Muscle of back (tissue), 13 donors: ENCODE data around the gene ZC4H2. TPM values are rescaled to one million over a fixed set of nuclear protein-coding genes. Genes with fewer than 3 reads are reported as not detected.
A peak's percentile ranks its signal among the peaks of the same experiment; 100 is the strongest.
"Not testable (repeated sequence)": the region's sequence is repeated elsewhere in the genome, so short reads cannot be mapped to it uniquely, and the experiment has no call there.

ENCODE experiments used
- DNase-seq, 3 donors: peaks; one replicate each; pipeline versions ENCODE4 v3.0.0 to v3.0.0-alpha.2; 2013
- long read RNA-seq, 9 donors: transcript quantifications; one replicate each; lab custom pipeline, GENCODE V29; 2026
- polyA plus RNA-seq, 10 donors: library from polyadenylated mRNA; unstranded; fragments of 120-200 nt; gene quantifications; one replicate each; pipeline ENCODE4 v1.2.1, GENCODE V29; 2013; ENCODE audit not compliant: insufficient read length in 10 of 10

The ZC4H2 gene, protein sequence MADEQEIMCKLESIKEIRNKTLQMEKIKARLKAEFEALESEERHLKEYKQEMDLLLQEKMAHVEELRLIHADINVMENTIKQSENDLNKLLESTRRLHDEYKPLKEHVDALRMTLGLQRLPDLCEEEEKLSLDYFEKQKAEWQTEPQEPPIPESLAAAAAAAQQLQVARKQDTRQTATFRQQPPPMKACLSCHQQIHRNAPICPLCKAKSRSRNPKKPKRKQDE
- 10 to 100 TPM in 9 of 10 donors, 1 to 10 TPM in 1; 9.8 to 16.4 (median 14.3) TPM for polyA plus RNA-seq
- long read RNA-seq, donor 1, partial matches to known transcripts: 0 of 5 reads
- long read RNA-seq, donor 1, other reads (novel, unspliced or antisense): 0 of 5 reads
- long read RNA-seq, donor 2: 0 reads
- long read RNA-seq, donor 3: 0 reads
- long read RNA-seq, donor 4, partial matches to known transcripts: 0 of 2 reads
- long read RNA-seq, donor 4, other reads (novel, unspliced or antisense): 0 of 2 reads
- long read RNA-seq, donor 5, full-length matches to known transcripts: 7 of 17 reads
- long read RNA-seq, donor 5, partial matches to known transcripts: 10 of 17 reads
- long read RNA-seq, donor 5, other reads (novel, unspliced or antisense): 0 of 17 reads
- long read RNA-seq, donor 6, partial matches to known transcripts: 0 of 4 reads
- long read RNA-seq, donor 6, other reads (novel, unspliced or antisense): 0 of 4 reads
- long read RNA-seq, donor 7, partial matches to known transcripts: 0 of 4 reads
- long read RNA-seq, donor 7, other reads (novel, unspliced or antisense): 0 of 4 reads
- long read RNA-seq, donor 8, partial matches to known transcripts: 0 of 2 reads
- long read RNA-seq, donor 8, other reads (novel, unspliced or antisense): 0 of 2 reads
- long read RNA-seq, donor 9: 0 reads

DNA sequence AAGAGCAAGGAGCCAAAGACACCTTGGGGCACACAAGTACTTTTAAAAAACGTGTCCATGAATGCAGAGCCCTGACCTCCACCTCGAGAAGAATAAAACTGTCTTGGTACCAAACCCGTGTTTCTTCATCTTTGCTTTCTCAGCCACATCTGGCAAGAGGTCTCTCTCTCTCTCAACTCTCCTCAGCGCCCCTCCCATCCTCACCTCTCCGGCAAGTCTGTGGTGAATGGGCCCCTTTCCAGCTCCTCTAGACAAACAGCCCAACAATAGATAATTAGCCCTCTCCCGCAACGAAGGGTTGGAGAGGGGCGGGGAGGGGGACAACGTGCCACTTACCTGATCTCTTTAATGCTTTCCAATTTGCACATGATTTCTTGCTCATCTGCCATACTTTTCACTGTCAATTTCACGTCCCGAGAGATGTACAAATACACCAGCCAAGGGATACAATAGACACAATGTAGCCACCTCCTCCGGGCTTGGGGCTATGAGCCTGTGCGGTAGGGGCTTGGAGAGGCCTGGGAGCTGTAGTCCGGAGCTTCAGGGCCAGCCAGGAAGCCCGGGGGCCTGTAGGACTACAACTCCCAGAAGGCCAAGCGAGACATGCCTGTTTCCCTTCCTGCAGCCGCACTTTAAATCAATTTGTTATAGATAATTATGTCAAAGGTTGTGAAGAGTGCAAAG, at the start of gene ZC4H2:
Gene ZC4H2 (minus strand): TSS at position 462 of the 684 bp plus-strand sequence. CDS start 73 bp downstream, at position 389.
- peak; percentile 66 to 85 (median 68) for DNase-seq

DNA sequence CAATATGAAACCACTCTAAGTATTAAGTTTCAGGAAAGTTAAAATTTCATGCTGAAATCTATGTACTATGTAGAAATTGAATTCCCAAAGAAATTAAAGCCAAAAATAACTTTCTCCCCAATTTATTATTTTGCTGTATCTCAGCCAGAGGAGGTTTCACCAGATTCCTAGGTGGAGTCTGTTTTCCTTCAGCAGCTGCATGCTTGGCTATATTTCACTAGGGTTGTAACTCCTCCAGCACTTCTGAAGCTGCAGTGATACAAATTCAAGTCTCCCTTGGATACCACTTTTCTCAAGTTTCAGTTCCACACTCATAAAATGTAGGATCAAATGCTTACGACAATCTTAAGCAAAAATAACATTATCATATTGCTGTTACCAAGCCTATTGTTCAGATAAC, 41.2 kb upstream of the ZC4H2 start:
- peak in 2 of 3 donors; percentile 59 to 80 for DNase-seq

DNA sequence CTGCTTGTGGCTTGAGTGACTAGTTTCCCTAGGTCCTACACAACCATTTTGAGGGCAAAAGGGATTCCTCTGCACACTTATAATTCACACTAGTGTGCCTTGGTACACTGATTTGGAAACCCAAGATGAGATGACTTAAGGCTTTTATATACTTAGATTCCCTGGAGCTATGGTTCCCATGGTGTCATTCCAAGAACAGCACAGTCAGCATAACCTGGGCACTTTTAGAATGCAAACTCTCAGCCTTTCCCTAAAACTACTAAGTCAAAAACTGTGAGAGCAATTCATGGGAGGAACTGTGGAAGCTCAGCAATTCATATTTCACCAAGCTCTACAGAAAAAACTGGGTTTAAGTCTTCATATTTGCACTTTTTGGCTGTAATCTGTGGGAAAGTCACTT, 38.0 kb upstream of the ZC4H2 start:
- DNase-seq: no peak

DNA sequence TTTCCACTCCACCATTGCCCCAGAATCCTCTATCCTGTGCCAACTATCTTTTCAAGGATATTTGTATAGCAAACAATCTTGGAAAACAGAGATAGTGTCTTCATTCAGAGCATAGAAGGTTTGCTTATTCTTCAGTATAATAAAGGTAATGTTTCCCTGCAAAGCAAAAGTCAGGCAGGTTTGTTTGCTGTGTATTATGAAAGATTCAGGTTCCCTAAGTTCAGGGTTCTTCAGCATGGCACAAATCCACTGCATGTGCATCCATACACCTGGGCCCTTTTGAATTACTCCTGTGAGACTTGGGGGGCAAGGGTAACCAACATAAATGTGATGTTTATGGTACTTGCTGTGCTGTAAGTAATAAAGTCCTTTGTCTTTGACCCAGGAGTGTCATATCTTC, 33.2 kb upstream of the ZC4H2 start:
- no peak for DNase-seq

DNA sequence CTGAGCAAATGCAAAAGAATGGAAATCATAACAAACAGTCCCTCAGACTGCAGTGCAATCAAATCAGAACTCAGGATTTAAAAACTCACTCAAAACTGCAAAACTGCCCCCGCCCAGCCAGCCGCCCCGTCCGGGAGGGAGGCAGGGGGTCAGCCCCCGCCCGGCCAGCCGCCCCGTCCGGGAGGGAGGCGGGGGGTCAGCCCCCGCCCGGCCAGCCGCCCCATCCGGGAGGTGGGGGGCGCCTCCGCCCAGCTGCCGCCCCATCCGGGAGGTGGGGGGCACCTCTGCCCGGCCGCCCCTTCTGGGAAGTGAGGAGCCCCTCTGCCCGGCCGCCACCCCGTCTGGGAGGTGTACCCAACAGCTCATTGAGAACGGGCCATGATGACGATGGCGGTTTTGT, 26.0 kb upstream of the ZC4H2 start:
- DNase-seq: not testable (repeated sequence)

DNA sequence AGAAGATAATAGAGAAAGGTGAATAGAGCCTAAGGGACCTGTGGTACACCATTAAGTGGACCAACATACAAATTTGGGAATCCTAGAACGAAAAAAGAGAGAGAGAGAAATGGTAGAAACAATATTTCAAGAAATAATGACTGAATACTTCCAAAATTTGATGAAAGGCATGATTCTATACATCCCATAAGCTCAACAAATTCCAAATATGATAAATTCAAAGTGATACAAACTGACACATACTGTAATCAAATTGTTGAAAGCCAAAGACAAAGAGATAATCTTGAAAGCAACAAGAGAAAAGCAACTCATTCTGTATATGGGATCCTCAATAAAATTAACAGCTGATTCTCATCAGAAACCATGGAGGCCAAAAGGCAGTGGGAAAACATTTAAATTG, 20.6 kb upstream of the ZC4H2 start:
- no peak for DNase-seq

DNA sequence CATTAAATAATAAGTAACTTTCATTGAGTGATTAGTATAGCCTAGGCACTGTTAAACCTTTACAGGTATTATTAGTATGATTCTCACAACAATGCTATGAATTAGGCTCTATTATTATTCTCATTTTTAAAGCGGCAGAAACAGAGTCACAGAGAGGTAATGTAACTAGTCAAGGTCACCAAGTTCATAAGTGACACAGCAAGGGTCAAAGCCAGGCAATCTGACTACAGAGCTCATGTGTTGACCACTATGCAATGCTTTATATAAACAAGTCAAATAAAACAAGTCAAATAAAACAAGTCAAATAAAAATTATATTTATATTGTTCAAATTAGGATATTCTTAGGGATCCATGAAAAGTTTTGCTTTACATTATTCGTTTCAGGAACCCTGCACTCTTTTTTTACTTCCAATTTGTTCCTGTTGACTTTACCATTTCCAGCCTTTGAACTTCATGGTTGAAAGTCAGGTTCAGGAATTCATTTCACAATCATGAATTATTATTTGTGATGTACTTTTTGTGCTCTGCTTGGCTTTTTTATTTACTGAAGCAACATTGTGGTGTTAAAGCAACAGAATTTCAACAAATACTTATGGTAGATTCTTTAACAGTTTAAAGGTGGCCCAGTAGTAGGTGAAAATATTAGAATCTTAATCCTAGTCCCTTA, 18.0 kb upstream of the ZC4H2 start:
- DNase-seq: no peak

DNA sequence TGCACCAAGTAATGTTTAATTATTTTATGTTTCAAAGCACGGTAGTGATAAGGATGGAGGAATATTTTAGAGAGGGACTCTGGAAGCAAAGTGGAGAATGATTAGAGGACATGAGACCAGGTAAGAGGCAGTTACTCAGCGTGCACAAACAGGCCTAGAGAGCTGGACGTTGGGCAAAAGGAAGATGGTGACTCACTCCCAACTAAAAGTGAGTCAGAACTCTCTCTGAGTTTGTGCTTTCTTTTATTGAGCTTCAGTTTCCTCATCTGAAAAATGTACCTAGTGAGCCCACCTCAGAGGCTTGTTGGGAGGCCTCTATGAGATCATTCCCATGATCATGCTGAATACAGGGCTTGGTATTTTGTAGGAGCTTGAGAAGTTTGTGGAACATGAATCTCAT, 1.6 kb upstream of the ZC4H2 start:
- DNase-seq: no peak

DNA sequence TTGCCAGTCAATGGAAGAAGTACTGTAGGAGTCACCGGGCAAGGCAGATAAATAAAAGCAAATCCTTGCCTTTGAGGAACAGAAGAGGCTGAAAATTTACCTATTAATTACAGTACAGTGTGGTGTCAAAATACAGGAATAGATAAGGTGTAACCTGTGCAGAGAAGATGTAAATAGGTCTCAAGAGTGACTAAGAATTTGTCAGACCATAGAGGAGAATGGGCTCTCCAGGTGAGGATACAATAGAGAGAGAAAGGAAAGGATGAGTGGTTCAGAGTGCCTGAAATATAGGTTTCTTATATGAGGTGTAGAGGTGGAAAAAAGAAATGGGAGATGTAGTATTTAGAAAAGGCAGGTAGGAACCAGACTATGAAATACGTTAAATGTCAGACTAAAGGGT, 801 bp upstream of the ZC4H2 start:
- DNase-seq: no peak

DNA sequence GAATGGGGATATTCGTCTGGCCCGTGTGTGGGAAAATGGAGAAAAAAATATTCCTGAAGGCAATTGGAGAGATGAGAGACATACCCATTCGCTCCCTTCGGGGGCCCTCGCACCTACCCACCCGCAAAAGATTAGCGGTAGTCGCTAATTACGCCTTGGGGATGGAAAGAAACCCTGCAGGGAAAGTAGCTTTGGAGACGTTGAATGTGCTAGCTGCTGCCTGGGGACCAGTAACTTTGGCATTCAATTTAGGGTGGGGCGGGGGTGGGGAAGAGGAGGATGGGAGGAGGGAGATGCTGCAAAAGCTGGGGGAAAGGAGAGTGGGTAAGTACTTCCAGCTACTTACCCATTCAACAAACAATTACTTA, 407 bp upstream of the ZC4H2 start:
- DNase-seq: no peak

DNA sequence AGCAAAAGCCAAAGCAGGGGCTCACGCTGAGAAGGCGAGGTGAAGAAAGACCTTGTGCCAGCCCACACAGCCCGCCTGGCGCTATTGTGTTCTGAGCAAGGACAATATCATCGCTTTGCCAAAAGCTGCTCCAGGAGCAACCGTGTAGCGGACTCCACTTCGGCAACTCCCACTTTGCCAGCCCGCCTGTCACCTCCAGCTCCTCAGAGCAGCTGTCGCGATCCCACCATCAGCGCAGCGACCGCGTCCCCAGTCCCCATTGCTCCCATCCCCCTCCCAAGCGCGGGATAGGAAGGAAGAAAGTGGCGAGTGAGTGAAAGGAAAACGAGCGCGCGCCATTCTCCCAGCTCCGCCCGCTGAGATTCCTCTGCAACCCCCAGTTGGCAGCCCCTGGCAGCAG, 759 bp downstream of the ZC4H2 start:
- peak; percentile 8 to 60 (median 27) for DNase-seq

DNA sequence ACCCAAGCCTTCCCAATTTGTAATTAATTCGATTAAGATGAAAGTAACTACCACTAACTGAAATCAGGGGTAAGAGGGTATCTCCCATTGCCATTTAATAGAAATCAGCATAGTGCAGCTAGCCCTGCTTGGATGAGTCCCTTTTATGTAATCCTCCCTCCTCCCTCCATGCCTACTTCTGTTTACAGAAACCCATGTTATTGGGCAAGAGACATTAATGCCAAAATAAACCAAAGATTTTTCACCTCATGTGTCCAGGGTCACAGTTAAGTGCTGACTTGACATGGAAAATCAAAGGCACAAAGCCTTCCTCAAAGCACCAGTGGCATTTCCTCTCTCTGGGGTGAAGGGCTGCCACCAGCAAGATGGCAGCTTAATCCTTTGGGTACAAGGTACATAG, 50.8 kb downstream of the ZC4H2 start:
- DNase-seq: no peak

DNA sequence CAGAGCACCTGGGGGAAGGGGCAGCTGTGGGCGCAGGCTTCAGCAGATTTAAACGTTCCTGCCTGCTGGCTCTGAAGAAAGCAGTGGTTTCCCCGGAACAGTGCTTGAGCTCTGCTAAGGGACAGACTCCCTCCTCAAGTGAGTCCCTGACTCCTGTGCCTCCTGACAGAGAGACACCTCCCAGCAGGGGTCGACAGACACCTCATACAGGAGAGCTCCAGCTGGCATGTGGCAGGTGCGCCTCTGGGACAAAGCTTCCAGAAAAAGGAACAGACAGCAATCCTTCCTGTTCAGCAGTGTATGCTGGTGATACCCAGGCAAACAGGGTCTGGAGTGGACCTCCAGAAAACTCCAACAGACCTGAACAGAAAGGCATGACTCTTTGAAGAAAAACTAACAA, 68.1 kb downstream of the ZC4H2 start:
- no peak for DNase-seq

DNA sequence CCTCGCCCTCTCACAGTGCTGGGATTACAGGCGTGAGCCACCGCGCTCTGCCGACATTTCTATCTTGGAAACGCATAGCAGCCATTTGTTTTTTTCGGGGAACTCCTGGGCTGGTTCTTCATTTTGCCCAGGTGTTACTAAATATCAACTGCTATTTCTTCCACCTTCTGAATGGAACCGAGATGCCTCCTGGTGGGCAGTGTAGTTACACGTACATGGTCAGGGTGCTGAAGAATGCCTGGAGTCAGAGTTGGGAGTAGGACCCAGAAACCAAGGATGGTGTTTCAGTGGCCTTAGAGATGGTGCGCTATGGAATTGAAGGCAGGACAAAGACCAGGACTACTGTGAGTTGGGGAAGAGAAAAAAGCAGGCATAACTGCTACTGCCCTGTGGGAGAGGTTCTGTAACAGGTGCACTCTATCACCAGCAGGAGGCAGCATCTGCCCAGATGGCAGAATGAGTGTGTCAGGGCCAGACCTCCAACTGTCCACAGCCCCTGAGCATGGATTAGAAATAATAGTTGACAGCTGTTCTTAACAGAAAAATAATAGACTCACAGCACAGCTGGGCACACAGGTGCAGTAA, 81.7 kb downstream of the ZC4H2 start:
- DNase-seq: no peak

DNA sequence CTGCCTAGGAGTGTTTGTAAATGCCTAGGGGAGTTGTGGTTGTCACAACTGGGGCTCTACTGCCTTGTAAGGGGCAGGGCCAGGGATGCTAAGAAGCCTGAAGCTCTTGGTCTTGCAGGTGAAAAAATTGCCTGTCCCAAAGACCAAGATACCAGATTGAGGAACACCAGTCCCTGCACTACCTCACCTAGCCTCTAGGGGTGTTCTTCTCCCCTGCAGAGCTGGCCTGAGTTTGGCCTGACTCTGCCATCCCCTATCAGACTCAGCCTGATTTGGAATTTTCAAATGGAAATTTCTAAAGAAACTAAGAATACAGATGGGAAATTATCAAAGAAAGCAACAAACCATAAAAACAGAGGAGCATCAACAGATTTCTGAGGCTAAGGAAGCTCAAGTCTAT, 90.4 kb downstream of the ZC4H2 start:
- DNase-seq: no peak

DNA sequence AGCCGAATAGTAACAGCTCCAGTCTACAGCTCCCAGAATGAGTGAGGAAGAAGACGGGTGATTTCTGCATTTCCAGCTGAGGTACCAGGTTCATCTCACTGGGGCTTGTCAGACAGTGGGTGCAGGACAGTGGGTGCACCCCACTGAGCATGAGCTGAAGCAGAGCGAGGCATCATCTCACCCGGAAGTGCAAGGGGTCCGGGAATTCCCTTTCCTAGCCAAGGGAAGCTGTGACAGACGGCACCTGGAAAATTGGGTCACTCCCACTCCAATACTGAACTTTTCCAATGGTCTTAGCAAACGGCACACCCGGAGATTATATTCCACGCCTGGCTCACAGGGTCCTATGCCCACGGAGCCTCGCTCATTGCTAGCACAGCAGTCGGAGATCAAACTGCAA, 97.5 kb downstream of the ZC4H2 start:
- not testable (repeated sequence) for DNase-seq

DNA sequence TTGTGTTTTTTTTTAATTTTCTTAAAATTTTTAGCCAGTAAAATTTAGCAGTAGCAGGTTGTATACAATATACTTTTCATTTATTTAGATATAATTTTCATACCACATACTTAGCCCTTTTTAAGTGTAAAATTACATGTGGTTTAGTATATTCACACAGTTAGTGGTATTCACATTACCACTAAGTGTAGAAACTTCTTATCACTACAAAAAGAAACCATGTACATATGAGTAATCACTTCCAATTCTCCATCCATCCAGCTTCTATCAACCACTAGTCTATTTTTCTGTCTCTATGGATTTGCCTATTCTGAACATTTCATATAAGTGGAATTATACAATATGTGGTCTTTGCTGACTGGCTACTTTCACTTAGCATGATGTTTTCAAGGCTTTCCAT, 109.0 kb downstream of the ZC4H2 start:
- no peak for DNase-seq
